SU-DHL-6 (cell line): ENCODE results near the gene UMODL1.

ENCODE experiments used
- H2AFZ ChIP-seq: fragments of 200-600 bp; sonication (generic); 2 replicates; pipeline ENCODE4 v1.6.1; 2014; ENCODE audit warnings: low read depth, mild to moderate bottlenecking, moderate library complexity, mixed read lengths, antibody characterized with exemption, low read length; ENCODE audit not compliant: severe bottlenecking
- H3F3A ChIP-seq: fragments of 200-600 bp; shearing (Covaris generic); 2 replicates; pipeline ENCODE4 v1.6.0; 2016; ENCODE audit warnings: antibody characterized with exemption, mild to moderate bottlenecking; ENCODE audit not compliant: insufficient read depth
- H3K27ac ChIP-seq: fragments of 200-600 bp; sonication (generic); 2 replicates; pipeline ENCODE4 v1.5.1; 2016; ENCODE audit warnings: low read depth, mild to moderate bottlenecking, low read length, moderate library complexity, mixed read lengths
- H3K27me3 ChIP-seq: fragments of 200-600 bp; sonication (generic), shearing (Covaris generic); 2 replicates; pipeline ENCODE4 v1.6.0; 2014; ENCODE audit warnings: mild to moderate bottlenecking, low read length
- H3K36me3 ChIP-seq: fragments of 200-600 bp; sonication (generic); 2 replicates; pipeline ENCODE4 v1.6.1; 2014; ENCODE audit warnings: mild to moderate bottlenecking, low read length, mixed read lengths
- H3K4me2 ChIP-seq: fragments of 300-600, 200-600 bp; shearing (Covaris generic), sonication (generic); 2 replicates; pipeline ENCODE4 v1.6.0; 2014; ENCODE audit warnings: low read length, low read depth, mild to moderate bottlenecking; ENCODE audit not compliant: poor library complexity, severe bottlenecking
- H3K4me3 ChIP-seq: fragments of 200-600 bp; sonication (generic); 2 replicates; pipeline ENCODE4 v1.5.1; 2014; ENCODE audit warnings: antibody characterized with exemption, low read length, mild to moderate bottlenecking, mixed read lengths; ENCODE audit not compliant: insufficient read depth, poor library complexity, severe bottlenecking
- H3K79me2 ChIP-seq: fragments of 200-600 bp; sonication (generic); 2 replicates; pipeline ENCODE4 v1.6.1; 2014; ENCODE audit warnings: mild to moderate bottlenecking, low read length, moderate library complexity; ENCODE audit not compliant: insufficient read depth
- H3K9ac ChIP-seq: fragments of 200-600 bp; sonication (generic); 2 replicates; pipeline ENCODE4 v1.7.0; 2014; ENCODE audit warnings: mild to moderate bottlenecking, low read length
- H3K9me2 ChIP-seq: fragments of 200-600 bp; sonication (generic); replicated peaks from 2 replicates; pipeline ENCODE4 v1.6.1; 2014; ENCODE audit warnings: low read length; ENCODE audit not compliant: insufficient read depth
- H3K9me3 ChIP-seq: fragments of 200-600 bp; sonication (generic); 2 replicates; pipeline ENCODE4 v1.6.1; 2014; ENCODE audit warnings: low read length, mixed read lengths; ENCODE audit not compliant: insufficient read depth
- H4K20me1 ChIP-seq: fragments of 200-600 bp; sonication (generic); 2 replicates; pipeline ENCODE4 v1.6.1; 2014; ENCODE audit warnings: low read depth, mild to moderate bottlenecking, antibody characterized with exemption, low read length, moderate library complexity, mixed read lengths
- EZH2phosphoT487 ChIP-seq: fragments of 200-600 bp; sonication (generic), shearing (Covaris generic); conservative IDR thresholded peaks from 2 replicates; pipeline ENCODE4 v1.6.1; 2018; ENCODE audit warnings: mild to moderate bottlenecking, antibody characterized with exemption, low read length, moderate library complexity, mixed read lengths
- TF ChIP-seq, protein P1 (sequence below): fragments of 200-600 bp; sonication (generic); IDR thresholded peaks from one replicate; pipeline ENCODE4 v1.5.1; 2017; ENCODE audit warnings: antibody characterized with exemption, mild to moderate bottlenecking, low read length, moderate library complexity; ENCODE audit not compliant: insufficient read depth, poor library complexity, severe bottlenecking

UMODL1 gene

DNA sequence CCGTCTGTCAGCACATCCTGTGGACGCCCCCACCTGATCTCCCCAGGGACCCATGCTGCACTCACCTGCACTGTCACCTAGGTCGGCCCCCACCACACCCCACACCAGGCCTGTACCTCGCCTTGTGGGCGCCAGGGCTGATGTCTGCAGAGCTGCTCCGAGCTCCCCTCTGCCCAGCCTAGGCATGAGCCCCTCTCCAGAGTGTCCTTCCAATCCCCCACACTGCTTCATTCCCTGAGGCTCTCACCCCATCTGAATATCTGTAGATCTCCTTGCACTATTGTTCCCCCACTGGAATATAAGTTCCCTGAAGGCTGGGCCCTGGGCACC, 12.2 kb downstream of the UMODL1 start:
- Histone ChIP-seq H3K9me3 (no peaks in the 10 kb centered on the region), H3K4me2 (no peak overlapping the region), H2AFZ (no peak overlapping the region), H3K27ac (no peak overlapping the region), H3K79me2 (no peaks in the 10 kb centered on the region), H3F3A (no peaks in the 10 kb centered on the region), H3K4me3 (no peak overlapping the region), H3K27me3 (no peaks in the 10 kb centered on the region), H3K9ac (no peak overlapping the region), H3K9me2 (no peaks in the 10 kb centered on the region), H4K20me1 (no peaks in the 10 kb centered on the region), H3K36me3 (no peaks in the 10 kb centered on the region)
- TF ChIP-seq, protein P1, sequence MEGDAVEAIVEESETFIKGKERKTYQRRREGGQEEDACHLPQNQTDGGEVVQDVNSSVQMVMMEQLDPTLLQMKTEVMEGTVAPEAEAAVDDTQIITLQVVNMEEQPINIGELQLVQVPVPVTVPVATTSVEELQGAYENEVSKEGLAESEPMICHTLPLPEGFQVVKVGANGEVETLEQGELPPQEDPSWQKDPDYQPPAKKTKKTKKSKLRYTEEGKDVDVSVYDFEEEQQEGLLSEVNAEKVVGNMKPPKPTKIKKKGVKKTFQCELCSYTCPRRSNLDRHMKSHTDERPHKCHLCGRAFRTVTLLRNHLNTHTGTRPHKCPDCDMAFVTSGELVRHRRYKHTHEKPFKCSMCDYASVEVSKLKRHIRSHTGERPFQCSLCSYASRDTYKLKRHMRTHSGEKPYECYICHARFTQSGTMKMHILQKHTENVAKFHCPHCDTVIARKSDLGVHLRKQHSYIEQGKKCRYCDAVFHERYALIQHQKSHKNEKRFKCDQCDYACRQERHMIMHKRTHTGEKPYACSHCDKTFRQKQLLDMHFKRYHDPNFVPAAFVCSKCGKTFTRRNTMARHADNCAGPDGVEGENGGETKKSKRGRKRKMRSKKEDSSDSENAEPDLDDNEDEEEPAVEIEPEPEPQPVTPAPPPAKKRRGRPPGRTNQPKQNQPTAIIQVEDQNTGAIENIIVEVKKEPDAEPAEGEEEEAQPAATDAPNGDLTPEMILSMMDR = no peak
- no peak for TF ChIP-seq EZH2phosphoT487

DNA sequence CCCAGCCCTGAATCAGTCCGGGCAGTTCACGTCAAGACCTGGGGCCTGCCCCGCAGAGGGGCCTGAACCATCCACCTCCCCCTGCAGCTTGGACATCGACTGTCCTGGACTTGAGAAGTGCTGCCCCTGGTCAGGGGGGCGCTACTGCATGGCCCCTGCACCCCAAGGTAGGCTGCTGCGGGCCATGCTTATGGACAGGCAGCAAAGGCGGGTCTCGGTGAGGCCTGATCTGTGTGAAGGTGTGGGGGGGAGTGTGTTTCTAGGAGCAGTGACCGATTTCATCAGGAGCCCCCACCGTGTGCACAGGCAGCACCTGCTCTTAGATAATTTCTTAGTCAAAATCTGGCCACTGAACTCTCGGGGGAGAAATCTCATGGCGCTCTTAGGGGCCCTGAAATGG, 13.0 kb downstream of the UMODL1 start:
- no peaks in the 10 kb centered on the region for H3F3A ChIP-seq
- H3K4me3 ChIP-seq = no peak overlapping the region
- no peak overlapping the region for H2AFZ ChIP-seq
- no peak overlapping the region for H3K9ac ChIP-seq
- H3K27ac ChIP-seq = no peak overlapping the region
- H4K20me1 ChIP-seq = no peaks in the 10 kb centered on the region
- H3K4me2 ChIP-seq = no peak overlapping the region
- no peaks in the 10 kb centered on the region for H3K9me3 ChIP-seq
- H3K27me3 ChIP-seq = no peaks in the 10 kb centered on the region
- H3K9me2 ChIP-seq = no peaks in the 10 kb centered on the region
- no peaks in the 10 kb centered on the region for H3K79me2 ChIP-seq
- TF ChIP-seq, protein P1 = no peak
- no peaks in the 10 kb centered on the region for H3K36me3 ChIP-seq

DNA sequence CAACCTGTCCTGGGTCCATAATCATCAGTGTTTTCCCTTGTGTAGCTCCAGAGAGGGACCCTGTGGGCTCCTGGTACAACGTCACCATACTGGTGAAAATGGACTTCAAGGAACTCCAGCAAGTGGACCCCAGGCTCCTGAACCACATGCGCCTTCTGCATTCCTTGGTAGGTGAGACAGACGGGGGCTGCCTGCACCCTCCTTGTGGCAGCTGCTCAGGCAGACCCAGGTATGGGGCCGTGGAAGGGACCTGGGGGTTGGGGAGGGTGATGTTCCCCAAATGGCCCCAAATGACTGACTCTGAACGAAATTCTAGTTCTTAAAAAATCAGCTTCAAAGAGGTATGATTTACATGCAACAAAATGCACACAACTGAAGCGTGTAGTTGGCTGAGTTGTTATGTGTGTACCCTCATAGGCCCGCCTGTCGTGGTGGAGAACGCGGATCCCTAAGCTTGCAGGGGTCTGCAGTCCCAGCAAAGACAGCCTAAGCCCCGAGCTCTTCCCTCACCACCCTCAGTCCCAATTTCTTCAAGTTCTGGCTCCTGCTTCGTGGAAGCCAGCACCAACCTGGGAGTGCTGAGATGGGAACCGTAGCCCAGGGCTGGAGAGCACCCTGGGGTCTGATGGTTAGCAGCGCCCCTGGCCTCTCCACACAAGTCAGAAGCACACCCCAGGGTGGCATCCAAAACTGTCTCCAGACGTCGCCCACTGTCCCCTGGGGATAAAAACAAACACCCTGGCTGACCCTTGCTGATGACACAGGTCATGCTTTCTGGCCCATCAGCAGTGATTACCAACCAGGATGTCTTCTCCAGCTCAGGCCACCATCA, 14.3 kb downstream of the UMODL1 start:
- Histone ChIP-seq H3K36me3 (no peaks in the 10 kb centered on the region), H2AFZ (no peak overlapping the region), H3K9me3 (no peaks in the 10 kb centered on the region), H3K27me3 (no peaks in the 10 kb centered on the region), H3K9ac (no peak overlapping the region), H3K9me2 (no peaks in the 10 kb centered on the region), H3K4me3 (no peak overlapping the region), H3K4me2 (no peak overlapping the region), H4K20me1 (no peaks in the 10 kb centered on the region), H3F3A (no peaks in the 10 kb centered on the region), H3K27ac (no peak overlapping the region), H3K79me2 (no peaks in the 10 kb centered on the region)
- TF ChIP-seq, protein P1 = no peak
- no peak for TF ChIP-seq EZH2phosphoT487
